Upper lobe of left lung (tissue), 4 donors: Measurements from ENCODE around the gene RARB.

ENCODE experiments used
- POLR2A ChIP-seq, 4 donors: fragments of 450-650 bp; IDR thresholded peaks; one replicate each; pipeline ENCODE4 v1.5.1; 2016 to 2017; ENCODE audit warnings: antibody characterized with exemption in 4 of 4, mild to moderate bottlenecking in 2 of 4
- TF ChIP-seq, protein P1 (sequence below), 6 experiments: fragments of 450-650 bp in 4 of 6; fragments of 200-600 bp in 2 of 6; sonication (generic) in 2 of 6; IDR thresholded peaks; one replicate each; pipeline ENCODE4 v1.5.1; 2016 to 2019; ENCODE audit warnings: antibody characterized with exemption in 6 of 6

DNA sequence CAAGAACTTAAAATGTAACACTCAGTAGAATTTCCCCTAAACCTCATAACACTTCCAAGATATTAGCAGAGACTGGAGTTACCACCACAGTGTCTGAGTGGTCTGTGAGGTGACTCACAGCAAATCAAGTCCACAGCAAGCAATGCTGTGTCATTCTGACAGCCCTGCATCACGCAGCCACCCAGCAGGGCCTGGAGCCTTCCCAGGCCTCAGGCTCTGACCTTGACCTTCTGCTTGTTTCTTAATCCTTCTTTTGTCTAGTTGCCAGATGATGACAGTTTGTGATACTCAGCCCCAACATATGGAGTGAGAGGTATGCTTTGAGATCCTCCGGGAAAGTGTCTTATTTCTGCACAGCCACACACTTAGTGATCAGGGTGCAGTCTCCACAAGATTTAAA is 154.2 kb downstream of the RARB start:
- TF ChIP-seq, protein P1, sequence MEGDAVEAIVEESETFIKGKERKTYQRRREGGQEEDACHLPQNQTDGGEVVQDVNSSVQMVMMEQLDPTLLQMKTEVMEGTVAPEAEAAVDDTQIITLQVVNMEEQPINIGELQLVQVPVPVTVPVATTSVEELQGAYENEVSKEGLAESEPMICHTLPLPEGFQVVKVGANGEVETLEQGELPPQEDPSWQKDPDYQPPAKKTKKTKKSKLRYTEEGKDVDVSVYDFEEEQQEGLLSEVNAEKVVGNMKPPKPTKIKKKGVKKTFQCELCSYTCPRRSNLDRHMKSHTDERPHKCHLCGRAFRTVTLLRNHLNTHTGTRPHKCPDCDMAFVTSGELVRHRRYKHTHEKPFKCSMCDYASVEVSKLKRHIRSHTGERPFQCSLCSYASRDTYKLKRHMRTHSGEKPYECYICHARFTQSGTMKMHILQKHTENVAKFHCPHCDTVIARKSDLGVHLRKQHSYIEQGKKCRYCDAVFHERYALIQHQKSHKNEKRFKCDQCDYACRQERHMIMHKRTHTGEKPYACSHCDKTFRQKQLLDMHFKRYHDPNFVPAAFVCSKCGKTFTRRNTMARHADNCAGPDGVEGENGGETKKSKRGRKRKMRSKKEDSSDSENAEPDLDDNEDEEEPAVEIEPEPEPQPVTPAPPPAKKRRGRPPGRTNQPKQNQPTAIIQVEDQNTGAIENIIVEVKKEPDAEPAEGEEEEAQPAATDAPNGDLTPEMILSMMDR (IDR thresholded peaks at IDR 0.05) = no peak
- no peak for TF ChIP-seq POLR2A (IDR thresholded peaks at IDR 0.05)
